Endothelial cell of umbilical vein (primary cell): Measurements from ENCODE around the gene PRKG1.

Experiments used
- CTCF ChIP-seq, 2 donors: IDR thresholded peaks; 1 replicate in 1 of 2; 2 replicates in 1 of 2; pipeline ENCODE4 v1.5.1; 2011; ENCODE audit warnings: low read length in 2 of 2, mild to moderate bottlenecking in 2 of 2, moderate library complexity in 2 of 2, control low read depth in 1 of 2, inconsistent platforms in 1 of 2, low read depth in 1 of 2; ENCODE audit not compliant: insufficient read depth in 1 of 2; ENCODE audit errors: extremely low read depth in 1 of 2
- EZH2 ChIP-seq: IDR thresholded peaks from 2 replicates; pipeline ENCODE4 v1.6.1; 2012; ENCODE audit warnings: borderline replicate concordance, low read depth, mild to moderate bottlenecking, moderate library complexity, low read length, inconsistent platforms; ENCODE audit not compliant: severe bottlenecking
- JUN ChIP-seq: IDR thresholded peaks from 2 replicates; pipeline ENCODE4 v1.6.1; 2011; ENCODE audit warnings: borderline replicate concordance, low read depth; ENCODE audit not compliant: insufficient read length, insufficient read depth
- MYC ChIP-seq: IDR thresholded peaks from one replicate; pipeline ENCODE4 v1.6.1; 2011; ENCODE audit warnings: mild to moderate bottlenecking, low read depth, low read length
- POLR2AphosphoS5 ChIP-seq: IDR thresholded peaks from 2 replicates; pipeline ENCODE4 v1.6.1; 2012; ENCODE audit warnings: low read depth, mild to moderate bottlenecking, control low read depth, low read length, moderate library complexity; ENCODE audit not compliant: insufficient read depth

DNA sequence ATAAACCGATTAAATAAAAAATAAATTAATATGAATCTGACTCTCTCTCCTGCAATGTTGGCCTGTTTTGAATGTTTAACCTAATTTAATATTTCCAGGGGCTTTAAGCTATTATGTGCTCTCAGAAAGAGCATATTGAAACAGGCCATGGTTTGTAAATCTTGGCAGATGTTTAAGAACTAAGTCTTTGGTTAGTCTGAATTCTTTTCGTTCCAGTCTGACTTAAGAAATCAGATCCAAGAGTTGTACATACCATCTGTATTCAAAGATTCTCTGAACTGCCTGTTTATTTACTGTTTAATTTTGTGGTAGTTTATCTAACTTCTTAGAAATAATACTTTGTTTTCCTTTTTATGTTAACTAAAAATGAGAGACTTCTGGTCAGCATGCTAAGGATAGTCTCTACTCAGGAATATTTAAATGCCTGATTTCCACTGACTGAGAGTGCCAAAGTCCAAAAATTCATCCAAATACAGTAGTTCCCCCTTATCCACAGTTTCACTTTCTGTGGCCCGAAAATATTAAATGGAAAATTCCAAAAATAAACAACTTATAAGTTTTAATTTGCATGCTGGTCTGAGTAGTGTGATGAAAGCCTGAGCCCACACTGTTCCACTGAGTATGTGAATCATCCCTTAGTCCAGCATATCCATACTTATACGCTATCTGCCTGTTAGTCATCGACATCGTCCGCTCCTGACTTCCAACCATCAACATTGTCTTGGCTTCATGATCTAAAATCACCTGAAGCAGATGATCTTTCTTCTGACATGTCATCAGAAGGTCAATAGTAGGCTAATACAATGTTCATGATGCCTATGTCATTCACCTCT is 863.2 kb downstream of the PRKG1 start:
- TF ChIP-seq CTCF (IDR thresholded peaks at IDR 0.05; ENCODE audit: extremely low read depth in 1 of 2, insufficient read depth in 1 of 2, low read depth in 1 of 2, low read length in 2 of 2): no peak
- no peak for TF ChIP-seq MYC
- TF ChIP-seq POLR2AphosphoS5: no peak
- no peak for TF ChIP-seq EZH2
- no peak for TF ChIP-seq JUN
